ENCODE measurements around the gene CDH18.

Gene CDH18

DNA sequence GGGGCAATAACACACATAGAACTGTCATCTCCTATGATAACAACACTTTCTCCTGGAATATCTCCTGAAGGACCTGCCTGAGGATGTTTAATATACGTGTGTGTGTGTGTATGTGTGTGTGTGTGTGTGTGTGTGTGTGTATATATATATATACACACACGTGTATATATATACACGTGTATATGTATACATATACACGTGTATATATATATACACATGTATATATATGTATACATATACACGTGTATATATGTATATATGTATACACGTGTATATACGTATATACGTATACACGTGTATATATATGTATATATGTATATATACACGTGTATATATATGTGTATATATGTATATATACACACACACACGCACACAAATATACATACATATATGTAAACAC lies 27.5 kb downstream of the CDH18 start:
- H3K9me3 Mint-ChIP-seq, result no peaks in the 10 kb centered on the region
- TF ChIP-seq, protein P1, sequence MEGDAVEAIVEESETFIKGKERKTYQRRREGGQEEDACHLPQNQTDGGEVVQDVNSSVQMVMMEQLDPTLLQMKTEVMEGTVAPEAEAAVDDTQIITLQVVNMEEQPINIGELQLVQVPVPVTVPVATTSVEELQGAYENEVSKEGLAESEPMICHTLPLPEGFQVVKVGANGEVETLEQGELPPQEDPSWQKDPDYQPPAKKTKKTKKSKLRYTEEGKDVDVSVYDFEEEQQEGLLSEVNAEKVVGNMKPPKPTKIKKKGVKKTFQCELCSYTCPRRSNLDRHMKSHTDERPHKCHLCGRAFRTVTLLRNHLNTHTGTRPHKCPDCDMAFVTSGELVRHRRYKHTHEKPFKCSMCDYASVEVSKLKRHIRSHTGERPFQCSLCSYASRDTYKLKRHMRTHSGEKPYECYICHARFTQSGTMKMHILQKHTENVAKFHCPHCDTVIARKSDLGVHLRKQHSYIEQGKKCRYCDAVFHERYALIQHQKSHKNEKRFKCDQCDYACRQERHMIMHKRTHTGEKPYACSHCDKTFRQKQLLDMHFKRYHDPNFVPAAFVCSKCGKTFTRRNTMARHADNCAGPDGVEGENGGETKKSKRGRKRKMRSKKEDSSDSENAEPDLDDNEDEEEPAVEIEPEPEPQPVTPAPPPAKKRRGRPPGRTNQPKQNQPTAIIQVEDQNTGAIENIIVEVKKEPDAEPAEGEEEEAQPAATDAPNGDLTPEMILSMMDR (IDR thresholded peaks at IDR 0.05; ENCODE audit: unreplicated experiment in 3 of 3), result no peak
- no peaks in the 10 kb centered on the region for H3K4me1 Mint-ChIP-seq
- H3K27ac Mint-ChIP-seq, result no peak overlapping the region
- no peak overlapping the region for H3K4me3 Mint-ChIP-seq
- H3K27me3 Mint-ChIP-seq (ENCODE audit: low read depth), result no peaks in the 10 kb centered on the region
- no peaks in the 10 kb centered on the region for H3K36me3 Mint-ChIP-seq (ENCODE audit: low read depth)

DNA sequence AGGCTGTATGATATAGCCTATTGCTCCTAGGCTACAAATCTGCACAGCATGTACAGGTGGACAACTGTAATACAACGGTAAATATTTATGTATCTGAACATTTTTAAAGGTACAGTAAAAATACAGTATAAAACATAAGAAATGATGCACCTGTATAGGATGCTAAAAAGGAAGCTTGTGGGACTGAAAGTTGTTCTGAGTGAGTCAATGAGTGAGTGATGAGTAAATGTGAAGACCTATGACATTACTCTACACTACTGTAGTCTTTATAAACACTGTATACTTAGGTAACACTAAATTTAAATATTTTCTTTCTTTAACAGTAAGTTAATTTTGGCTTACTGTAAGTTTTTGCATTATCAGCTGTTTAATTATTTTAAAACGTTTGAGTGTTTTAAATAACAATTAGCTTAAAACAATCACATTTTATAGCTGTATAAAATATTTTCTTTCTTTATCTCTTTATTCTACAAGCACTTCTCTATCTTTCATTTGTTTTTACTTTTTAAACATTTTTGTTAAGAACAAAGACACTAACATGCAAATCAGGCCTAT lies 28.1 kb downstream of the CDH18 start:
- Mint-ChIP-seq H3K36me3 (ENCODE audit: low read depth) (no peaks in the 10 kb centered on the region), H3K4me1 (no peaks in the 10 kb centered on the region), H3K4me3 (no peak overlapping the region), H3K27ac (no peak overlapping the region), H3K27me3 (ENCODE audit: low read depth) (no peaks in the 10 kb centered on the region), H3K9me3 (no peaks in the 10 kb centered on the region)
- TF ChIP-seq, protein P1 (IDR thresholded peaks at IDR 0.05; ENCODE audit: unreplicated experiment in 3 of 3), result no peak

DNA sequence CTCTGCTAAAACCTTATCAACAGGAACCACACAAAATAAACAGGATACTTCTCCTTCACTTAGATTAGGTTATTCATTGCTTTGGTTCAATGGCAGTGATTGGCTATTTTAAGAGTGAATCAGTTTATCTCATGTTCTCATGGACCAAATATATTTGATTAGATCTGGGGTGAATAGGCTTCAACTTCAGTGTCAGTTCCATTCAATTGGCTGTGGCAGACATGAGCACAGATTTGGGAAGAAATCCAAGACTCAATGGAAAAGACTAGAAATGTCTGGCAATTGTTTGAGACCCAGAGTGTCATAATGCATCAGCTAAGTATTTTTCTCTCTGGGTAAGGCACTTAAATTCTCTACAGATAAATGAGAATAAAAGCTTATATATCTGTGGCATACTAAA lies 37.1 kb downstream of the CDH18 start:
- no peak overlapping the region for H3K4me3 Mint-ChIP-seq
- H3K9me3 Mint-ChIP-seq, result no peaks in the 10 kb centered on the region
- H3K4me1 Mint-ChIP-seq, result no peaks in the 10 kb centered on the region
- no peak overlapping the region for H3K27ac Mint-ChIP-seq
- TF ChIP-seq, protein P1 (IDR thresholded peaks at IDR 0.05; ENCODE audit: unreplicated experiment in 3 of 3), result no peak
- H3K27me3 Mint-ChIP-seq (ENCODE audit: low read depth), result no peaks in the 10 kb centered on the region
- no peaks in the 10 kb centered on the region for H3K36me3 Mint-ChIP-seq (ENCODE audit: low read depth)

DNA sequence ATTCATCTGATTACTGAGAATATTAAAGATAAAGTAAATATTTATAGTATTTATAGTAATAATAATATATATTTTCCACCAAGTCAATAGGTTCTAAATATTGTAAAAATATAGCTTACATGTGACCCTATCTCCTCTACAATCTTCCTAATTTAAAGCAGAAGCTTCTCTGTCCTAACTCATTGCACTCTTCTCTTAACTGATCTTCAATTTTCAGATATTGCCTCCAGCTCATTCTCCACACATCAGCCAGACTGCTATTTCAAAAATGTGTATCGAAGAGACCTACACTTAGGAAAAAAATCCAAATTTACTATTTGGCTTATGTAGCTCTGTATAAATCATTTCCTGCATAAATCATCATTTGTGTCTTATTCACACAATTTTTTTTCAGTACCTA lies 47.8 kb downstream of the CDH18 start:
- peaks cover 5% of the 10 kb centered on the region for H3K4me1 Mint-ChIP-seq
- no peaks in the 10 kb centered on the region for H3K9me3 Mint-ChIP-seq
- TF ChIP-seq, protein P1 (IDR thresholded peaks at IDR 0.05; ENCODE audit: unreplicated experiment in 3 of 3), result no peak
- H3K4me3 Mint-ChIP-seq, result no peak overlapping the region
- H3K27ac Mint-ChIP-seq, result no peak overlapping the region
- no peaks in the 10 kb centered on the region for H3K27me3 Mint-ChIP-seq (ENCODE audit: low read depth)
- no peaks in the 10 kb centered on the region for H3K36me3 Mint-ChIP-seq (ENCODE audit: low read depth)

DNA sequence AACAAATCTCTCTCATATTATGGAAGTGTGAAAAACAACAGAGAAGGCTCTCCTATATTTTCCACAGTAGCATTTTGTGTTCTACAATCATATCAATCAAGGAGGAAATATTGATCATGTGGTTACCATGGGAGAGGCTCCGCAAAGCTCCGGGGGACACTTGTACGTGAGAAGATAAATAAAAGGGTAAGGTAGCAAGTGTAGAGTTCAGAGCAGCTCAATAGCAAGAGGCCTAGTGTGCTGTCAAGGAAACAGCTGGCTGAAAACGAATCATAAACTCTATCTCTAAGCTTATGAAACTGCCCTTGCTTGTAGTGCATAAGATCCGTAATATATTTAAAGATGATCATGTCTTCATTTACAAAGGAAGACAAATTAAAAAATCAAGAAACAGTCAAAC lies 57.5 kb downstream of the CDH18 start:
- H3K27ac Mint-ChIP-seq, result no peak overlapping the region
- H3K4me3 Mint-ChIP-seq, result no peak overlapping the region
- no peaks in the 10 kb centered on the region for H3K36me3 Mint-ChIP-seq (ENCODE audit: low read depth)
- TF ChIP-seq, protein P1 (IDR thresholded peaks at IDR 0.05; ENCODE audit: unreplicated experiment in 3 of 3), result no peak
- no peaks in the 10 kb centered on the region for H3K9me3 Mint-ChIP-seq
- no peaks in the 10 kb centered on the region for H3K27me3 Mint-ChIP-seq (ENCODE audit: low read depth)
- H3K4me1 Mint-ChIP-seq, result no peaks in the 10 kb centered on the region

DNA sequence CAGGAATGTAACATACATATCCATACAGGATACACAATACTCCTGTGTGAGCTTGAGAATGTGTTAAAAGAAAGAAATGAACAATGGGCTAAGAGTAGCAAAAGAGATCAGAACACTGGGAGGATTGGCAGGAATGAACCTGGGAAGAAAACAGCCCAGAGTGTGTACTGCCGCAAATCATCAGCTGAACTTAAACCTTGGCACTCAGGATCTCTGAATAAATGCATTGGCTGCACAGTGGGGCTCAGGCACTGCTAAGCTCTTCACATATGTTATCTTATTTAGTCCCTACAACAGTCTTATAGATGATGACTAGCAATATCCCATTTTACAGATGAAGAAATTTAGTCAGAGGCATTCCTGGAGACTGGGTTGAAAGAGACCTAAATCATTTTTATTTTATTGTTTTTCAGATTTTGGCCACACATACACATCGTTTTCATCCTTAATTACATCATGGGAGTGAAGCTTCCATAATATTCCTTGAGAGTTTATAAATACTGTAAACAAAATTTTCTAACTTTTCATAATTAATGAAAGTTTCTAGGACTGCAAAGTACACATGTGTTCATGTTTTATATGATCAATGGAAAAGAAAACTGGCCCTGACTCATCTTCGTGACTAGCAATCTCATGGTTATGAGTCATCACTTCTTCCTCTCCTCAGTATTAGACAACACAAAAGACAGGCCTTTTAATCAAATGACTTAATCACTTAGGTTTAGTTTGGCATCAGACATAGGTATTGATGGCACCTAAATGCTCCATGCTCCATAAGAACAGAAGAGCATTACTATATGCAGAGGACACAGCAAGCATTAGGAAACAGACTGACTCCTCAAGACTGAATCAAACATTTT lies 59.2 kb downstream of the CDH18 start:
- H3K4me3 Mint-ChIP-seq, result no peak overlapping the region
- peaks cover 1% of the 10 kb centered on the region for H3K27me3 Mint-ChIP-seq (ENCODE audit: low read depth)

More for the DNA sequence above, 59.2 kb downstream of the CDH18 start:
- Mint-ChIP-seq H3K9me3 (no peaks in the 10 kb centered on the region), H3K4me1 (no peaks in the 10 kb centered on the region), H3K36me3 (ENCODE audit: low read depth) (no peaks in the 10 kb centered on the region), H3K27ac (no peak overlapping the region)
- TF ChIP-seq, protein P1 (IDR thresholded peaks at IDR 0.05; ENCODE audit: unreplicated experiment in 3 of 3), result no peak

Data from nephron (organoid).